BJ (cell line): ENCODE data around the gene ETHE1. TPM values are rescaled to one million over a fixed set of nuclear protein-coding genes. Genes with fewer than 3 reads are reported as not detected.

Source experiments
- CTCF ChIA-PET: fragments of 350-600 bp; formaldehyde crosslinking; extraction: SDS; loops from one replicate; lab custom pipeline; 2021; ENCODE audit warnings: antibody characterized with exemption, inconsistent platforms; lab: Yijun Ruan, JAX
- POLR2A ChIA-PET: fragments of 300-600 bp; sonication (Branson Sonifier 250); formaldehyde crosslinking; extraction: SDS; loops from one replicate; lab custom pipeline; 2021; ENCODE audit warnings: antibody characterized with exemption; lab: Charles Lee
- DNase-seq: peaks from one replicate; pipeline ENCODE4 v3.0.0-alpha.2; 2011; ENCODE audit warnings: low read depth
- H3K27me3 ChIP-seq: 2 replicates; pipeline ENCODE4 v1.6.0; 2011; ENCODE audit warnings: low read length; ENCODE audit not compliant: control insufficient read depth, insufficient read depth
- H3K36me3 ChIP-seq: 2 replicates; pipeline ENCODE4 v1.5.1; 2011; ENCODE audit warnings: low read length; ENCODE audit not compliant: control insufficient read depth, insufficient read depth
- H3K4me3 ChIP-seq: 2 replicates; pipeline ENCODE4 v1.5.1; 2011; ENCODE audit warnings: low read depth, mild to moderate bottlenecking, control low read depth, low read length
- polyA plus RNA-seq: library from polyadenylated mRNA; depleted of rRNA; stranded (reverse); fragments of >200 nt; gene quantifications from 2 replicates; pipeline ENCODE4 v1.2.3, GENCODE V29; 2011
- TF ChIP-seq, protein P1 (sequence below): IDR thresholded peaks from 2 replicates; pipeline ENCODE4 v1.5.1; 2011; ENCODE audit warnings: low read depth, mild to moderate bottlenecking, control low read depth, inconsistent platforms, low read length, moderate library complexity; ENCODE audit not compliant: insufficient read depth

Gene ETHE1
- polyA plus RNA-seq, 1 experiment, result 261 TPM

DNA sequence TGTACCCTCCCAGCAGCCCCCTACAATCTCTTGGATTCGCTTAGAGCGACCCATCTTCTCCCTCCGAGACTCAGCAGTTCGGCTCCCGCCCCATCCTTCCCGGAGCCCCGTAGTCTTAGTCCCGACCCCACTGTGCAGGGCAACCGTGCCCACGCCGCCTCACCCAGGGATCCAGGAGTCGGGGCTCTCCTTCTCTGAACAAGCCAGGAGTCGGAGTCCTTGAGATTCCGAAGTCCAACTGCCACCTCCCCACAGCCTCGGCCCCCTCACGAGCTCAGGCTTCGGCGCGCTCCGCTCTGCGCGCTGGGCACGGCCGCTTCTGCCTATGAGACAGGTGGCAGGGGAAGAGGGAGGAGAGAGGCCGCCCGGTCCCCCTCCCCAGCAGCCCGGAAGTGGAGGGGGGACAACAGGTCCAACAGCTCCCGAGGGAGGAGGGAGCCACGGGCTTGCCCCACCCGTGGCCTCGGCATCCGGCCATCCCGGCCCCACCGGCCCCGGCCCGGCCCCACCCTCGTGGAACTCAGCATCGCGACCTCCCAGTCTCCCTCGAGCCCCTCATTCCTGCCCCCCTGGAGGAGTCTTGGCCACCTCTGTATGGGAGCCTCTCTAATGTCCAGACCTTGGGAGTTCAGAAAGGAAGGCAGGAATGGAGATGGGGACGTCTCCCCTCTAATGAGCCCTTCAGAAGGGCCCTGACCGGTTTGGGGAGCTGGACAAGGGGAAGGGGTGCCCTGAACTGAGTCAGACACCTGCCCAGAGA is 22.4 kb downstream of the ETHE1 start, which contains the start of gene PHLDB3:
TSS of gene PHLDB3 (minus strand) at position 321 of the 760 bp plus-strand sequence. CDS start 628 bp downstream, outside the sequence.
- TF ChIP-seq, protein P1, sequence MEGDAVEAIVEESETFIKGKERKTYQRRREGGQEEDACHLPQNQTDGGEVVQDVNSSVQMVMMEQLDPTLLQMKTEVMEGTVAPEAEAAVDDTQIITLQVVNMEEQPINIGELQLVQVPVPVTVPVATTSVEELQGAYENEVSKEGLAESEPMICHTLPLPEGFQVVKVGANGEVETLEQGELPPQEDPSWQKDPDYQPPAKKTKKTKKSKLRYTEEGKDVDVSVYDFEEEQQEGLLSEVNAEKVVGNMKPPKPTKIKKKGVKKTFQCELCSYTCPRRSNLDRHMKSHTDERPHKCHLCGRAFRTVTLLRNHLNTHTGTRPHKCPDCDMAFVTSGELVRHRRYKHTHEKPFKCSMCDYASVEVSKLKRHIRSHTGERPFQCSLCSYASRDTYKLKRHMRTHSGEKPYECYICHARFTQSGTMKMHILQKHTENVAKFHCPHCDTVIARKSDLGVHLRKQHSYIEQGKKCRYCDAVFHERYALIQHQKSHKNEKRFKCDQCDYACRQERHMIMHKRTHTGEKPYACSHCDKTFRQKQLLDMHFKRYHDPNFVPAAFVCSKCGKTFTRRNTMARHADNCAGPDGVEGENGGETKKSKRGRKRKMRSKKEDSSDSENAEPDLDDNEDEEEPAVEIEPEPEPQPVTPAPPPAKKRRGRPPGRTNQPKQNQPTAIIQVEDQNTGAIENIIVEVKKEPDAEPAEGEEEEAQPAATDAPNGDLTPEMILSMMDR, result 0 out of 2 replicates have a peak, but pooled peaks have one; percentile 8
- ChIA-PET CTCF (interaction anchor here (0.5 to 3.0 kb wide), 12 partner anchors 9 to 72 kb away, joined by 3 to 25 read pairs (median 3); no protein-coding TSS in a partner anchor), POLR2A (interaction anchor here (0.6 kb wide), 1 partner anchor 28 kb away, joined by 4 read pairs; no protein-coding TSS in a partner anchor)
- Histone ChIP-seq H3K27me3 (no peaks in the 10 kb centered on the region), H3K4me3 (peak within 1 kb of the TSS; percentile 53), H3K36me3 (peaks cover 11% of the 10 kb centered on the region)
- DNase-seq, result no peak

GRCh38 chr19:43503501-43504425 is 23.2 kb downstream of the ETHE1 start:
- ChIA-PET POLR2A (interaction anchor here (0.5 to 0.6 kb wide), 2 partner anchors 29 to 114 kb away, joined by 4 to 9 read pairs; no protein-coding TSS in a partner anchor), CTCF (interaction anchor here (0.5 to 3.0 kb wide), 14 partner anchors 8 to 79 kb away, joined by 3 to 25 read pairs (median 3); no protein-coding TSS in a partner anchor)
- no peak for DNase-seq
- TF ChIP-seq, protein P1, result no peak; the same call in 1 of the 2 replicates
- Histone ChIP-seq H3K27me3 (no peaks in the 10 kb centered on the region), H3K36me3 (peaks cover 10% of the 10 kb centered on the region), H3K4me3 (peak overlapping the region; percentile 53)

- DNase-seq, result no peak
- ChIA-PET CTCF (interaction anchor here (0.6 to 2.1 kb wide), 3 partner anchors 48 to 56 kb away, joined by 3 to 5 read pairs (median 4); no protein-coding TSS in a partner anchor), POLR2A (no interaction called here)
- Histone ChIP-seq H3K36me3 (peaks cover 8% of the 10 kb centered on the region), H3K27me3 (no peaks in the 10 kb centered on the region), H3K4me3 (no peak overlapping the region)
- TF ChIP-seq, protein P1, result no peak
Measured at GRCh38 chr19:43502419-43502976, 24.5 kb downstream of the ETHE1 start.

- H3K27me3 ChIP-seq, result no peaks in the 10 kb centered on the region
- peaks cover 12% of the 10 kb centered on the region for H3K36me3 ChIP-seq
- TF ChIP-seq, protein P1, result no peak
- ChIA-PET CTCF (interaction anchor here (1.4 to 2.1 kb wide), 2 partner anchors 54 to 55 kb away, joined by 4 to 5 read pairs; no protein-coding TSS in a partner anchor), POLR2A (no interaction called here)
- no peak overlapping the region for H3K4me3 ChIP-seq
- DNase-seq, result no peak
Measured at GRCh38 chr19:43501661-43502418, 25.2 kb downstream of the ETHE1 start.
